Stimulated activated CD8-positive, alpha-beta memory T cell treated with anti-CD3 and anti-CD28 coated beads, Interleukin-7, amount 100 ng/mL, for 1 hour (primary cell): ENCODE data around the gene SHC2.
"Not testable (repeated sequence)": the region's sequence is repeated elsewhere in the genome, so short reads cannot be mapped to it uniquely, and the experiment has no call there.

ENCODE experiments used
- DNase-seq, 2 donors: peaks; one replicate each; pipeline ENCODE4 v3.0.0-alpha.2; 2020; ENCODE audit warnings: low read depth in 2 of 2

Gene SHC2

GRCh38 chr19:468587-469256, 7.9 kb upstream of the SHC2 start:
- no peak for DNase-seq

GRCh38 chr19:467554-467953, 6.7 kb upstream of the SHC2 start:
- DNase-seq: no peak

- no peak for DNase-seq
Observed at GRCh38 chr19:465056-465816, 4.4 kb upstream of the SHC2 start.

- no peak for DNase-seq
Observed at GRCh38 chr19:464208-464545, 3.3 kb upstream of the SHC2 start.

GRCh38 chr19:463483-464207, 2.8 kb upstream of the SHC2 start:
- no peak for DNase-seq

GRCh38 chr19:461721-462551, 1.1 kb upstream of the SHC2 start:
- no peak for DNase-seq

- DNase-seq: no peak
Observed at GRCh38 chr19:459724-460511, 915 bp downstream of the SHC2 start.

- no peak for DNase-seq
Observed at GRCh38 chr19:458091-459042, 2.5 kb downstream of the SHC2 start.

- DNase-seq: no peak
Observed at GRCh38 chr19:457636-458035, 3.2 kb downstream of the SHC2 start.

GRCh38 chr19:456547-457110, 4.2 kb downstream of the SHC2 start:
- DNase-seq: no peak

- DNase-seq: no peak
Observed at GRCh38 chr19:455851-456546, 4.8 kb downstream of the SHC2 start.

GRCh38 chr19:455031-455705, 5.7 kb downstream of the SHC2 start:
- no peak for DNase-seq

GRCh38 chr19:453606-454005, 7.2 kb downstream of the SHC2 start:
- no peak for DNase-seq

GRCh38 chr19:452829-453228, 8.0 kb downstream of the SHC2 start:
- DNase-seq: no peak

GRCh38 chr19:450912-451481, 9.8 kb downstream of the SHC2 start:
- DNase-seq: not testable (repeated sequence)

GRCh38 chr19:449916-450315, 10.9 kb downstream of the SHC2 start:
- DNase-seq: no peak

GRCh38 chr19:447816-448560, 12.8 kb downstream of the SHC2 start:
- no peak for DNase-seq

- no peak for DNase-seq
Observed at GRCh38 chr19:447064-447426, 13.8 kb downstream of the SHC2 start.
